ENCODE data around the gene AMOT.
A peak's percentile ranks its signal among the peaks of the same experiment; 100 is the strongest.
"Not testable (repeated sequence)": the region's sequence is repeated elsewhere in the genome, so short reads cannot be mapped to it uniquely, and the experiment has no call there.

The AMOT gene, protein sequence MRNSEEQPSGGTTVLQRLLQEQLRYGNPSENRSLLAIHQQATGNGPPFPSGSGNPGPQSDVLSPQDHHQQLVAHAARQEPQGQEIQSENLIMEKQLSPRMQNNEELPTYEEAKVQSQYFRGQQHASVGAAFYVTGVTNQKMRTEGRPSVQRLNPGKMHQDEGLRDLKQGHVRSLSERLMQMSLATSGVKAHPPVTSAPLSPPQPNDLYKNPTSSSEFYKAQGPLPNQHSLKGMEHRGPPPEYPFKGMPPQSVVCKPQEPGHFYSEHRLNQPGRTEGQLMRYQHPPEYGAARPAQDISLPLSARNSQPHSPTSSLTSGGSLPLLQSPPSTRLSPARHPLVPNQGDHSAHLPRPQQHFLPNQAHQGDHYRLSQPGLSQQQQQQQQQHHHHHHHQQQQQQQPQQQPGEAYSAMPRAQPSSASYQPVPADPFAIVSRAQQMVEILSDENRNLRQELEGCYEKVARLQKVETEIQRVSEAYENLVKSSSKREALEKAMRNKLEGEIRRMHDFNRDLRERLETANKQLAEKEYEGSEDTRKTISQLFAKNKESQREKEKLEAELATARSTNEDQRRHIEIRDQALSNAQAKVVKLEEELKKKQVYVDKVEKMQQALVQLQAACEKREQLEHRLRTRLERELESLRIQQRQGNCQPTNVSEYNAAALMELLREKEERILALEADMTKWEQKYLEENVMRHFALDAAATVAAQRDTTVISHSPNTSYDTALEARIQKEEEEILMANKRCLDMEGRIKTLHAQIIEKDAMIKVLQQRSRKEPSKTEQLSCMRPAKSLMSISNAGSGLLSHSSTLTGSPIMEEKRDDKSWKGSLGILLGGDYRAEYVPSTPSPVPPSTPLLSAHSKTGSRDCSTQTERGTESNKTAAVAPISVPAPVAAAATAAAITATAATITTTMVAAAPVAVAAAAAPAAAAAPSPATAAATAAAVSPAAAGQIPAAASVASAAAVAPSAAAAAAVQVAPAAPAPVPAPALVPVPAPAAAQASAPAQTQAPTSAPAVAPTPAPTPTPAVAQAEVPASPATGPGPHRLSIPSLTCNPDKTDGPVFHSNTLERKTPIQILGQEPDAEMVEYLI

DNA sequence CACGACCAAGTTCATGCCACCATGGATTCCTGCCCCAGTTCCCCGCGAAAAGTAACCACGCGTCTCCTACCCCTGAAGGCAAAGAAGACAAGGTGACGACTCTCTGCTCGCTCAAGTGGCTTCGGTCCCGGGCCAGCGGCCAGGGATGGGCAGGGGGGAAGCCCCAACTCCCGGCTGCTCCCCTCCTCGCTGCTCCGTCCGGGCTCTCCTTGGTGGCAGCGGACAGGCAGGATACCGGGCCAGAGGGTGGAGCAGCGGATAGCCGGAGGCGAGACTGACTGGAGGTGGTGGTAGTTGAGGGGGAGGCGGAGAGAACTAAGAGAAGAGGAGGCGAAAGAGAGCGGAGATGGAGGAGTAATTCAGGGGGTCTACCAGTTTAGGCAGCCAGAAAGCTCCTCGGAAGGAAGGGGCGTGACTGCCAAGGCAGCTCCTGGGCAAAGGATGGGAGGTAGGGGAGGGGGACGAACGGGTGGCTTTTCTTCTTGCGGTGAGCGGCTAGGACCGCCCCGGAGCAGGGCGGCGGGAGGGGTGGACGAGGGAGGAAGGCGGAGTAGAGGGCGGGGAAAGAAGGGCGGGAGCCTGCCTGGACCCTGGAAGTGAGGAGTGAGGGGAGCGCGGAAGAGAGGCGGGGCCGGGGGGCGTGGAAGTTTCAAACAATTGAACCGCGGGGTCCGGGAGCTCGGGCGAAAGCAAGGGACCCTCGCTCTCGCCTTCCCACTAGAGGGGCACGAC, at the start of gene AMOT:
TSS of gene AMOT (minus strand) at position 450 of the 732 bp plus-strand sequence. CDS start 17,705 bp downstream, outside the sequence.
- peak; percentile 80 for DNase-seq

DNA sequence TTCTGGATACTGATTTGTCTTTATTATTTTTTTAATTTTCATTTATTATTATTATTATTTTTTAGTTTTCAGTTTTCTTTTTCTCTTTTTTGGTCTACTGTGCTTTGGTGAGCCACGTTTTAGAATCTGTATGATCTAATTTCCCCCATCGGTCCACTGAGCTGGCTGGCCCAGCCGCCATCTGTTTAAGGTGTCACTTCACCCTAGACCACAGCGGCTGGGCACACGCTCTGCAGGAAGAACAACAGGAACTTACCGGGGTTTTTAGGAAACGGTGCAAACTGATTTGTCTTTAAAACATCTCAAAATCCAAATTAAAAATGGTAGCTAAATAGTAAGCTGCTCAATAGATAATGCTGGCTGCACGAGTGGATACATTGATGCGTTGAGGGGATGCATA, 48.8 kb upstream of the AMOT start:
- DNase-seq, result no peak

DNA sequence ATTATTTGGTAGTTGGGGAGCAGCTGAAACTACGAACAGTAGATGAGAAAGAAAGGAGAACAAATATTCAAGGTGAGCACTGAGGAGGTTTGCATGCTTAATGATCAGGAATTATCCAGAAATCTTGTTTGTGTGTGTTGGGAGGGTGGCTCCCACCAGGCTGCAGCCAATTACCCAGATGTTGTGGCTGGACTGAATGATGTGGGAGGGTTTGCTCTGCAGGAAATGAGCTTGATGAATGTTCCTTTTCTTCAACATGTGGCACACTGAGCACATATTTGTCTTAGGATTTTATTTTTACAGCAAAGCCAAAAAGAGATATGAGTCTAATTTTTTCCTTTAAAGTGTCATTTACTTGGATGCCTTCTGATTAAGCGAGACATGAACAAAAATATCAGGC, 48.3 kb upstream of the AMOT start:
- no peak for DNase-seq

DNA sequence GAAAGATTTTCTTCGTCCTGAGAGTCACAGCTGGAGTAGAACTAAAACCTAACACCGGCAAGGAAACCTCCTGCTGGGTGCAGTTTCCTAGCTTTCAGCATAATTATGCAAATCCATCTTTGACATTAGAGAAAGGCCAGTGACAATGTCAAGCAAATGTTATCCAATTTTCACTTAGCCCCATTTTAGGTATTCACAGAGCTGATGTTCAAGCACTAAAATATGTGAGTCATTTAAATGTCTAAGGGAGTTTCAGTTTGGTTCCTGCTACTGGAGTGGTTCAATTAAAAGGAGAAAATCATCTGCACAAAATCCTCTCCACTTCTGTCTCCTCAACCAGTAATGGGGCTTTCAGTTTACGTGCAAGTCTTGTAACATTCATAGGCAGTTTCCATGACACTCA, 37.1 kb upstream of the AMOT start:
- no peak for DNase-seq

DNA sequence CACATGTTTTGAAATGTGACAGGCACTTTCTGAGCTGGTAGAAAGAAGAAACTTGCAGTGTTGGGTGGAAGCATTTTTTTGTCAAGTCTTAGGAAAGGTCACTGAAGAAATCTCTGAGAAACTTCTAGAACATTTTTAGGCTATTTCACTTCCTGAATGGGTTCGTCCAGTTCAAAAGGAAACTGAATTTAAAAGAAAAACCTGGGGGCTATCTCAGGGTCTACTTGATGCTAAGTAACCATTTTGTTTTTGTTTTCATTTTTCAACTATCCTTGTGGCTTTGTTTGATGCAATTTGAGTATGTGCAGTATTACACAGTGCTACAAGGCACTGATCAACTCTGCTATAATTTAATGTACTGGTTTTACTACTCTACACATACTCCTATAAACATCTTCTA, 34.0 kb upstream of the AMOT start:
- no peak for DNase-seq

DNA sequence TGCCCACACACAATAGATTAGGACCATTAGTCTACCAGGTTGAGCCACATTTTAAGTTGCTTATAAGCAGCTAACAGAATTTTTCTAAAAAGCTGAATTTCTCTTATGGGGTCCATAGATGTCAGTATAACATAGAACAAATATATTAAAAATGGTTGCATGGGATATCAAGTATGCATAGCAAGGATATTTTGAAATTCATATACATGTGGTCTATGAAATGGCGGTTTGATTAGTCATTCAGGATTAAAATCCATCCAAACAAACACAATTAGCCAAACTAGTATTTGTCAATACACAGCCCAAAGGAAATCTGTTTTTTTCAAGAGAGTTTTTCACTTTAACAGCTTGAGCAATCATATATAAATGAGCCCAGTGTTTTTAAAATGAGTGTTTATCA, 33.5 kb upstream of the AMOT start:
- DNase-seq, result no peak

DNA sequence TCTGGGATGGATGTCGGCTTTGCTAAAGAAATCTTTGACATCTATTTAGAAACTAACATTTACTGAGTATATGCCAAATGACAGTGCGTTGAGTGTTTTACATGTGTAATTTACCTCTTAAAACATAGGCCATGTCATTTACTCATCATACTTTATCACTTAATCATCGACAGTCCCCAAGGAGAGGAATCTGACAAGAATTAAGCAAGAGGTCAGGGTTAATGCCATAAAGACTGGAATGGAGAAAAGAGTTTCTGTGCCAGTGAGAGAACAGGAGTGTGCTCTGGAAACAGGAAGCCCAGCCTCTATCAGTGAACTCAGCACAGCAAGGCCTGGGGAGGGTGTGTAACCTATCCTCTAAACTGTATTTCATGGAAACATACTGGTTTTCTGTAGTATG, 28.0 kb upstream of the AMOT start:
- DNase-seq, result no peak

DNA sequence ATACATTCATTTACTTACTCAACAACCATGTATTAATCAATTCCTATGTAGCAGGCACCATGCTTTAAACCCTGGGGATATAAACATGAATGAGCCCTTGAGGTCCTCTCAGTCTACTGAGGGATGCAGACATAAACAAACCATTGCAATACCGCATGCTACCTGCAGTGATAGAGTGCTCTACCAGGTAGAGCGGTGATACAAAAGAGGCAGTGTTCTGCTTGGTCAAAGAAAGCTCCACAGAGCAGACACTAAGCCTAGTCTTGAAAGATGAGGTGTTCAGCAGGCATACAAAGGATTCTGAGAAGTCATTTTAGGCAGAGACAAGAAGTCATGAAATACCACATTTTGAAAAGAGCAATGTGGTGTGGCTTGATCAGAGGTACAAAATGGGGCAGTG, 26.9 kb upstream of the AMOT start:
- no peak for DNase-seq

DNA sequence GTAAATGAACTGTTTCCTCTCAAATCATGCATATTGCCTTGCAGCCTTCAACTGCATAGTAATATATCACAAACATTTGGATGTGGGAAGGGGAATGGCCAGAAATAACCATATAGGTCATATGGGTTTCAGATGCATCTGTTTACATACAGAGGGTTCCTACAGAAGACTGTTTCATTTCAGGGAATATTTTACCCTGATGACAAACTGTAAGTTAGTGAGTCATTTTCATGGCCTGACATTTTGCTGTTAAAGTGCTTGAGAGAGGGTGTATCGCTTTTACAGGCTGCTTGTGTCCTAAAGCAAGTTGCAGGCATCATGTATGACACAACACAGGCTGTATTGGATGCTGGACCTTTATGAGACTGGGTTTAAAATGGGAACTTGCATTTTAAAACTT, 25.5 kb upstream of the AMOT start:
- DNase-seq, result no peak

DNA sequence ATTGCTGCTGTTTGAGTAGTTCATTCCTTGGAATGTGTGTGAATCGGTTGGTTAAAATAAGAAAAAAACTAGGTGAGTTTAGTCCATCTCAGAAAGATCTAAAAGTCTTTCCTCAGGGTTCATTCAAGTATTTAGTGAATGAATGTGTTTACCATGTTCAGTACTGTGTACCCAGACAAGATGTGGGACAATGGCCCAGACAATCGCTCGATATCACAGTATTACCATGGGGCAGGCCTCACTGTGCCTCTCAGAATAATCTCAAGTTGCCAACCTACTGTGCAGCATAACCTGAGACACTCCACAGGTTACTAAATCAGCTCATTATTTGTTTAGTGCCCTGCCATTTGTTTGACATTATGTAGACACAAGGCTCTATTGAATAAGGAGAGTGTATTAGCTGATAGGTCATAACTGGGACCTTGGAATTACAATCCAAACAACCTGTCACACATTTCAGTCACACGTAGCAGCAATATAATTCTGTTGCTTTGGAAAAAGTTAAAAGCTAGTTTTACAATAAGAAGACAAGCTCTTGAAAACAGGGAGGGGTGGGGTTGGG, 24.9 kb upstream of the AMOT start:
- DNase-seq, result no peak

DNA sequence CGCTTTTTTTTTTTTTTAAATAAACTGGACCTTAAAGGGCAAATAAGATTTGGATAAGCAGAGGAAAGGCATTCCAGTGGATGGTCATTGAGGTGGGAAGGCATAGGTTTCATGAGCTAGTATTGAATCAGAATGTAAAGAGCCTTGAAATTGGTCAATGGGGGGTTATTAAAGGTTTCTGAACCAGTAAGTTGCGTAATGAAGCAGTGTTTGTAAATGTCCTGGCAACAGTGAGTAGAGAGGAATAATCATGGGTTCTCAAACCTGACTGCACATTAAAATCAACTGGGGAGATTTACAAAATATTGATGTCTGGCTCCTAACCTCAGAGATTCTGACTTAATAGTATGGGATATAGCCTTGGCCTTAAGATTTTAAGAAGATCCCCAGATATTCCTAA, 23.2 kb upstream of the AMOT start:
- DNase-seq, result no peak

DNA sequence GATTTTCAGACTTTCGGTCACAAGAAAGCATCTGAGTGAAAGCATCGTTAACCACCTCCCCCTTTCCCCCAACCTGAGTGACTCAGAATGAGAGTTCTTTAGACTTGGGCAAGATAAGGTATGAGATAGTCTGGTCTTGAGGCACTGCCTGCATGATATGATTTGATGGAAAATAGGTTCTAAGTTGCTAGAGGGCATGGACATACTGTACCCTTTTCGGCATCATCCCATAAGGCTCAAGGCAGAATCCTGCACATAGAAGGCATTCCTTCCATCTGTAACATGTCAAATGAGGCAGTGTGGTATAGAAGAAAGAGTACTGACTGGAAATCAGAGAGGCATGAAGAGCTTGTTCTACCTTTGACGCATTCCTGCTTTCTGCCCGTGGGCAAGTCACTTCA, 16.8 kb upstream of the AMOT start:
- no peak for DNase-seq

DNA sequence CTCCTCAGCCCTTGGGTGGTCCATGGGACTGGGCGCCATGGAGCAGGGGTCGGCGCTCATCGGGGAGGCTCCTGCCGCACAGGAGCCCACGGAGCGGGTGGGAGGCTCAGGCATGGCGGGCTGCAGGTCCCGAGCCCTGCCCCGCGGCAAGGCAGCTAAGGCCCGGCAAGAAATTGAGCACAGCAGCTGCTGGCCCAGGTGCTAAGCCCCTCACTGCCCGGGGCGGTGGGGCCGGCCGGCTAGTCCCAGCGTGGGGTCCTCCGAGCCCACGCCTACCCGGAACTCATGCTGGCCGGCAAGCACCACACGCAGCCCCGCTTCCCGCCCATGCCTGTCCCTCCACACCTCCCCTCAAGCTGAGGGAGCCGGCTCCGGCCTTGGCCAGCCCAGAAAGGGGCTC, 14.3 kb upstream of the AMOT start:
- not testable (repeated sequence) for DNase-seq

DNA sequence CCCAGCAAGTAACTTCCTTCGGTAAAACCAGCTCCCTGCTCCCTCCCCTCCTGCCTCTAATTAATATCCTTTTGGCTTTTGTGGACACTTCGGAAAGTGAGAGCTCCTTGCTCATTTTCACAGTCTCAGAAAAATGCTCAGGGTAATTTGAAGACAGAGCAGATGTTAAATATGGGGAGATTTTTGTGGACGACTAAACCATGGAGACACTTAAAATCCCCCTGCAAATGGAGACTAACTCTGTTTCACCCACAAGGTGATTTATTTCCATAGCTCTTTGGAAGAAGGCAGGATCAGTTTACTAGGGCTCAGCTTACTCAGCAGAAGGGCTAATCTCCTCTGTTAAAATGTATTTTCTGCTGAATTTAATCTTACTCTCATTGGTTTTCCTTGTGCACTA, 12.2 kb upstream of the AMOT start:
- DNase-seq, result no peak

DNA sequence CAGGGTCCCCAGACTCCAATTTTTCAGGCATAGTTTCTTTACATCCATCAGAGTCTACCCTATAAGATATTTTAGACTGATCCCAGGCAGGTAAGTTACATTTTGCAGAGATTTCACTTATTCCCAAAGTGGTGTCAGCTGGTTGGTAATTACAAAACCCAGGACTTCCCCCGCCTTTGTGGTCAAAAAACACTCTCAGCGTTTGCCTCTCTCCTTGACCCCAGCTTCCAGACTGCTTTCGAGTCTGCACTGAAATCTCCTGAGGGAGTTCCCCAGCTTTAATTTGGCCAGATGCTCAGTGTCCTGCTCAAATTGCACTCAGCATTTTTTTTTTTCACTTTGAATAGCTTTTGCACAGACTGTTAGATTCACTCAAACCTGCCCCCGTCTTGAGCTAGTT, 11.2 kb upstream of the AMOT start:
- DNase-seq, result no peak

DNA sequence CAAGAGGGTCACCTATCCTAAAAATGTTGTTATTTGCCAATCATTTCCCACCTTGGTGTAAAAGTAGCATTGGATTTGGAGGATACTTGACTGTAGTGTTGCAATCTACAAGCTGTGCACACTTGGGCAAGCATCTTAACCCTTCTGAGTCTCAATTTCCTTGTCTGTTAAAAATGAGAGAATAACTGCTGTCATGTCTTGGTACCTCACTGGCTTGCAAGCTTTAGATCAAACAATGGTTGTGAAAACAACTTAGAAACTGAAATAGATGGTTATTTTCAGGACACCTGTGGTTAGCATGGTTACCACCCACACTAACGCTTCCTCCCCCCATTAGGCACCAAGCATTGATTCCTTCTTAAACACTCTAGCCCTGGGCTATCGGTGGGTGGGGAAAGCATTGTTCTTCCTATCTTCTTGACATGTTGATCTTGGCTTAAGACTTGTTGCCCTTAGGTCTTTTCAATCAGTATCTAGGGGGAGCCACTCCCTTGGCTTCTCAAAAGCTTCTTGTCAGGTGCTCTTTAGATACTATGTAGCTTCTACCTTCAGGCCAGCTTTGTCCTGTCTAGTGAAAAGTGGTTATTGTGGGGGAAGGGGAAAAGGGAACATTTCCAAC, 10.6 kb upstream of the AMOT start:
- no peak for DNase-seq

DNA sequence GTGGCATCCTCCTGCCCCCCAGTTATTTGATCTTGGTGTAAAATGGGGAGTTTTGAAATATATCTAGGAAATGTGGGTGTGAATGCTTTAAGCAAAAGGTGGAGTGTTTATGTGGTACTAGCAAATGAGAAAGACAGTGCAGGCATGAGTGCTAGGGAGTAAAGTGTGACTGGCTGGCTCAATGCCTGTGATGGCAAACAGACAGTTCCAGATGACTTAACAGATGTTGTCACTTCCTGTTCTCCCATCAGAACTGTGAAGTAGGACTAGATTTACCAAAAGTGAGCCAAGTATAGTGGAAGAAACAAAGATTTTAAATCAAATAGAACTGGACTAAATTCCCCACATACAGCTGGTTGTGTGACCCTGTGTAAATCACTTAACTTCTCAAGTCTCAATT, 8.4 kb upstream of the AMOT start:
- DNase-seq, result no peak

DNA sequence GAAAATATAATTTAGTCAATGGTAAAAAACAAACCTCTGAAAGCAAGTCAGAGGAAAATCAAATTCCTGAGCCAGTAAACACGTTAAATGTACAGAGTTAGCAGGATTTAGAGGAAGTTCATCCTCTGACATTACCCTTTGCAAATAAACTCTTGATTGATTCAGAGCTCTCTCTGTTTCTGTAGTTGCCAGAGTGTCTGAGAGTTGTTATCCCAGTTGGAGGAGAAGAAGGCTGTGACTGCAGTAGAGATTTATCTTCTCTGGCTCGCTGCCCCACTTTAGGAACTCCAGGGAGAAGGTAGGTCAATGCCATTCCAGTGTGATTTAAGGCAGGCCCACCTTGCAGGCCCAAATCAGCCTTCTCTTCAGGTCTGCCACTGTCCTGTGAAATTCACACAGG, 6.2 kb upstream of the AMOT start:
- no peak for DNase-seq

DNA sequence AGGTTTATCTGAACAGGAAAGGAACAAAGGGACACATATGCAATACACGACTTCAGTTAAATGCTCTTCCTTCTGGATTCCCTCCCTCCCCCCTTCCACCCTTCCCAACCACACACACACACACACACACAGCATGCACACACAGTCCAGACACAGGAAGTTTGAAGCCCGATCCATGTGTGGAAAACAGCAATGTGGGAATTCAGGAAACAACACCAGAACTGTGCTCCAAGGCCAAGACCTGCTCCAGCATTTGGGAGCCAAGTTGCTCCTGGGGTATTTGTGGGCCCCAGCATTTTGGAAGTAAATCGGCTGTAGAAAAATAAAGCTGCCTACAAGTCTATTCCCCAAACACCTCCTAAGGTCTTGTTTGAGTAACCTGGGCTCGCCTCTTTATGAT, 5.6 kb upstream of the AMOT start:
- no peak for DNase-seq

DNA sequence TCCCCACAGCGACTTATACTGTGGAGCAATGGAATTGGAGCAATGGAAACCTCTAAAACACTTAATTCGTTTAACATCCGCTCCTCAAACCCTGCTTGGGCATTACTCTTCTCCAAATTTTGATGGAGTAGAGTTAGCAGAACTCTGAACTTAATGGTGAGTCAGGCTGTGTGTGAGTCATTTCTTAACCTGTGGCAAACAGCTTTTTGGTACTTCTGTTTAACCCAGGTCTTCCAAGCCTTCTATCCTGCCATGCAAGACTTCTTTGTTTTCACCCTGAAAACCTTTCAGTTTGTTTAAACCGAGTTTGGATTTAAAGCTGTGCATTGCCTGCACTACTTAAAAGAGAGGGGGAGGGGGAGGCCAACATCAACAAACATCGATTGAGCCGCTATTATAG, 3.6 kb upstream of the AMOT start:
- DNase-seq, result no peak

DNA sequence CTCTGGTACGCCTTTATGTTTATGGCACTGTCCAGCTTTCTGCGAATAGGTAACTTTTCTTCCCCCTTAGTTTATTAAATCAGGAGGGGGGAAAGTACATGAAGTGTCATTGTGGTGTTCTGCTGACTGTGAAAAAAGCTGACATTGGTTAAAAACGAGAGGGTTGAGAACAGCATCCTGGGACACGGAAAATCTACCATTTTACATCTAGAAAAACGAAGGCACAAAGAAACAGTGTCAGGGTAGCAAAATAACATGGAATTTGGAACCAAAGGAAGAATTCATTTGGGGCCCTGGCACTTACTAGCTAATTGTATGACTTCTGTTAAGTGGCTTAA, 1.2 kb upstream of the AMOT start:
- DNase-seq, result no peak

DNA sequence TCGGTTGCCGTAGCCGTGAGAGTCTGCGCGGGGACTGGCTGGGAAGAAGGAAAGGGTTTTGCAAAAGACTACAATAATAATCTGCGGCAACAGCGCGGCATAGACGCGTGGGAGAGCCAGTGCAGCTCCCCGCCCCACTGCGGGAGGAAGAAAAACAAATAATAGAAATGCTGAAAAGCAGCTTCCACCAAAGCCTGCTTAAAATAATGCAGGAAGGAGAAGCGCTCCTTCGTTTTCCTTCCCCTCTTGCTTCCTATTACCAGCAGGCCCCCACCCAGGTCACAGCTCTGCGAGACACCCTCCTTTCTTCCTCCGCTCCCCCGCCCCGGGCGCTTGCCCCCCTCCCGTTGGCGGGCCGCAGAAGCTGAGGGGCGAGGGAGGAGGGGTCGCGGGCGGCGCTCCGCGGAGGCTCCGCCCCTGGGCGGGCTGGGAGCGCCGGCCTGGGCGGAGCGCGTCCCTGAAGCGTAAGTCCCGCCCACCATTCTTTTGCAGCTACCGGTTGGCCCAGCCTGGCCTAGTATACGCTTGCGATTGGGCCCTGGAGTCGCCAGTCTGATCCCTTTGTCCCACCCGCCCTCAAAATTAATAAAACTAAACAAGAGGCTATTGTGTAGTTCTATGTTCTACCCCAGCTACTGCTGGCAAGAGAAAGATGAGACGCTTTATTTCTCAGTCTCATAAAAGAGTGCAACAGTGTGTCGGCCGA, 636 bp upstream of the AMOT start:
- peak; percentile 83 for DNase-seq

Measured in activated CD8-positive, alpha-beta memory T cell treated with anti-CD3 and anti-CD28 coated beads for 24 hours (primary cell).